SK-N-SH treated with all-trans-retinoic acid at 6 μM for 48 hours (cell line): Measurements from ENCODE around the gene ALPK3.

Experiments used
- PATZ1 ChIP-seq: fragments of 250-450 bp; sonication (Bioruptor Pico); IDR thresholded peaks from 2 replicates; pipeline ENCODE4 v1.8.0; 2020; ENCODE audit warnings: mild to moderate bottlenecking, moderate library complexity, borderline replicate concordance
- SNAI2 ChIP-seq: fragments of 250-450 bp; sonication (Bioruptor Pico); IDR thresholded peaks from 2 replicates; pipeline ENCODE4 v1.5.0; 2020; ENCODE audit warnings: mild to moderate bottlenecking, moderate library complexity
- TOX ChIP-seq: fragments of 250-450 bp; sonication (Bioruptor Pico); IDR thresholded peaks from 2 replicates; pipeline ENCODE4 v1.8.0; 2021; ENCODE audit warnings: mild to moderate bottlenecking, moderate library complexity, borderline replicate concordance
- ZNF70 ChIP-seq: fragments of 450-650 bp; formaldehyde crosslinking; IDR thresholded peaks from 2 replicates; pipeline ENCODE4 v1.5.0; 2020; ENCODE audit warnings: mild to moderate bottlenecking, moderate library complexity
- TF ChIP-seq, protein P1 (sequence below): fragments of 250-450 bp; sonication (Bioruptor Pico); IDR thresholded peaks from 2 replicates; pipeline ENCODE4 v1.5.0; 2020; ENCODE audit warnings: mild to moderate bottlenecking, moderate library complexity

DNA sequence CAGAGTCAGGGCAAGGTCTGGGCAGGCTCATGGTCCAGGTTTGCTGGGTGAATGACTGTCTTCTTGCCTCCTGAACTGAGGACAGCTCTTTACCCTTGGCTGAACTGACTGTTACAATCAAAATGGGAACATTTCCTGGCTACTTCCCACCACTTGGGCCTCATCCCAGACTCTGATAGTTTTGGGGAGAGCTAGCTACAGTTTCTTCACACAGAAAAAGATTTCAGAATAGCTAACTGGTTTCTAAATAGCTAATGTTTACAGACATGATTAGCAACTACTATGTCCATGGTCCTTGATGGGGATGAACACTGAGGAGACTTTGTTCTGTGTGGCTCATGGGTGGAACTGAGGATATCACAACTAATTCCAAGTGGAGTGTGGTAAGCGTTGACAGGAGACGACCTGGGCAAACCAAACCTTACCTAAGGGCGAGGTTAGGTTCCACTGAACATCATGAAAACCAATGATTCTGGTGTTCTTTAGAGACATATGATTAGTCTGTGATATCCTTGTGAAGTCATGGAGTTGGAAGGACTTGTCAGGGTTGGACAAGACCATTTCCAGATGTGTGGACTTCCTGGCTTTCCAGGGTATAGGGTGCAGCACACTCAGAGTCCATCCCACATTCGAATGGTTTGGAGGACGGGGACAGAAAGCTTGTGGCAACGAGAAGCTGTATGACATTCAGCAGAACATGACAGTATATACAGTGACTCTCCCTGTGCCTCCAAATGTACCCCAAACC is 7.3 kb downstream of the ALPK3 start:
- TF ChIP-seq, protein P1, sequence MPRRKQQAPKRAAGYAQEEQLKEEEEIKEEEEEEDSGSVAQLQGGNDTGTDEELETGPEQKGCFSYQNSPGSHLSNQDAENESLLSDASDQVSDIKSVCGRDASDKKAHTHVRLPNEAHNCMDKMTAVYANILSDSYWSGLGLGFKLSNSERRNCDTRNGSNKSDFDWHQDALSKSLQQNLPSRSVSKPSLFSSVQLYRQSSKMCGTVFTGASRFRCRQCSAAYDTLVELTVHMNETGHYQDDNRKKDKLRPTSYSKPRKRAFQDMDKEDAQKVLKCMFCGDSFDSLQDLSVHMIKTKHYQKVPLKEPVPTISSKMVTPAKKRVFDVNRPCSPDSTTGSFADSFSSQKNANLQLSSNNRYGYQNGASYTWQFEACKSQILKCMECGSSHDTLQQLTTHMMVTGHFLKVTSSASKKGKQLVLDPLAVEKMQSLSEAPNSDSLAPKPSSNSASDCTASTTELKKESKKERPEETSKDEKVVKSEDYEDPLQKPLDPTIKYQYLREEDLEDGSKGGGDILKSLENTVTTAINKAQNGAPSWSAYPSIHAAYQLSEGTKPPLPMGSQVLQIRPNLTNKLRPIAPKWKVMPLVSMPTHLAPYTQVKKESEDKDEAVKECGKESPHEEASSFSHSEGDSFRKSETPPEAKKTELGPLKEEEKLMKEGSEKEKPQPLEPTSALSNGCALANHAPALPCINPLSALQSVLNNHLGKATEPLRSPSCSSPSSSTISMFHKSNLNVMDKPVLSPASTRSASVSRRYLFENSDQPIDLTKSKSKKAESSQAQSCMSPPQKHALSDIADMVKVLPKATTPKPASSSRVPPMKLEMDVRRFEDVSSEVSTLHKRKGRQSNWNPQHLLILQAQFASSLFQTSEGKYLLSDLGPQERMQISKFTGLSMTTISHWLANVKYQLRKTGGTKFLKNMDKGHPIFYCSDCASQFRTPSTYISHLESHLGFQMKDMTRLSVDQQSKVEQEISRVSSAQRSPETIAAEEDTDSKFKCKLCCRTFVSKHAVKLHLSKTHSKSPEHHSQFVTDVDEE (CRISPR knock-in tag): no peak
- no peak for TF ChIP-seq ZNF70 (CRISPR knock-in tag)
- TF ChIP-seq SNAI2 (CRISPR knock-in tag): no peak
- no peak for TF ChIP-seq TOX
- no peak for TF ChIP-seq PATZ1 (CRISPR knock-in tag)
